Hair follicle dermal papilla cell (primary cell): ENCODE data around the gene GREM1. TPM values are rescaled to one million over a fixed set of nuclear protein-coding genes. Genes with fewer than 3 reads are reported as not detected.

ENCODE experiments used
- total RNA-seq: library from RNA; depleted of rRNA; stranded (reverse); fragments of >200 nt; gene quantifications from 2 replicates; pipeline ENCODE4 v1.2.3, GENCODE V29; 2012

The GREM1 gene
- total RNA-seq = 1,377 and 1,454 TPM in 2 replicates

GRCh38 chr15:32717426-32718226 lies at the start of gene GREM1:
Gene GREM1, plus strand, starts transcription at chr15:32718004. Its CDS starts 12,687 bp downstream, at chr15:32730691.

Other genes starting within 250 kb of the GREM1 start
- 3.3 and 14.1 TPM in 2 replicates for gene GOLGA8N, start 124.5 kb upstream of the GREM1 start, total RNA-seq
- 7.2 and 15.1 TPM in 2 replicates for gene ARHGAP11A, start 102.5 kb upstream of the GREM1 start, total RNA-seq
- 7.8 and 11.8 TPM in 2 replicates for gene SCG5, start 76.3 kb upstream of the GREM1 start, total RNA-seq